Colonic mucosa (tissue), 4 donors: Measurements from ENCODE around the gene CABCOCO1. TPM values are rescaled to one million over a fixed set of nuclear protein-coding genes. Genes with fewer than 3 reads are reported as not detected.

ENCODE experiments used
- DNase-seq: peaks from one replicate; pipeline ENCODE4 v3.0.0-alpha.2; 2020
- H3K27ac ChIP-seq: fragments of 200-600 bp; one replicate; pipeline ENCODE4 v1.8.0; 2021
- H3K27me3 ChIP-seq: fragments of 200-600 bp; one replicate; pipeline ENCODE4 v1.8.0; 2021
- H3K36me3 ChIP-seq: fragments of 200-600 bp; one replicate; pipeline ENCODE4 v1.8.0; 2021
- H3K4me1 ChIP-seq: fragments of 200-600 bp; one replicate; pipeline ENCODE4 v1.8.0; 2021; ENCODE audit warnings: mild to moderate bottlenecking
- H3K4me3 ChIP-seq: fragments of 200-600 bp; one replicate; pipeline ENCODE4 v1.8.0; 2021
- H3K9ac ChIP-seq, 2 donors: one replicate each; pipeline ENCODE4 v1.7.0; 2013; ENCODE audit warnings: control low read depth in 2 of 2, low read depth in 2 of 2, low read length in 2 of 2
- H3K9me3 ChIP-seq: fragments of 200-600 bp; one replicate; pipeline ENCODE4 v1.8.0; 2021
- intact Hi-C: fragments of 100-400 bp; cut with DNase I; formaldehyde crosslinking; loops from one replicate; pipeline ENCODE4 v1.14.1; 2022
- total RNA-seq, 2 donors: library from RNA; stranded (reverse); fragmentation: NEBNext Ultra II Directional in 1 of 2; extraction: Animal tissue kit (Norgen Biotek cat#: 25700) in 1 of 2; gene quantifications; one replicate each; pipeline ENCODE4 v1.2.1, GENCODE V29; 2021
- TF ChIP-seq, protein P1 (sequence below): fragments of 200-600 bp; IDR thresholded peaks from one replicate; pipeline ENCODE4 v1.8.0; 2022; ENCODE audit warnings: antibody characterized with exemption, mild to moderate bottlenecking
- donor health status: healthy.
- donor health status: DM: no; HTN: no; CAD: no.
- donor health status: DM: no; HTN: no; CAD: no.

CABCOCO1 gene
- total RNA-seq, 2 donors from 2014 or later = not detected

- no peaks in the 10 kb centered on the region for H3K9me3 ChIP-seq
- no peaks in the 10 kb centered on the region for H3K36me3 ChIP-seq
- no peak overlapping the region for H3K27ac ChIP-seq
- TF ChIP-seq, protein P1, sequence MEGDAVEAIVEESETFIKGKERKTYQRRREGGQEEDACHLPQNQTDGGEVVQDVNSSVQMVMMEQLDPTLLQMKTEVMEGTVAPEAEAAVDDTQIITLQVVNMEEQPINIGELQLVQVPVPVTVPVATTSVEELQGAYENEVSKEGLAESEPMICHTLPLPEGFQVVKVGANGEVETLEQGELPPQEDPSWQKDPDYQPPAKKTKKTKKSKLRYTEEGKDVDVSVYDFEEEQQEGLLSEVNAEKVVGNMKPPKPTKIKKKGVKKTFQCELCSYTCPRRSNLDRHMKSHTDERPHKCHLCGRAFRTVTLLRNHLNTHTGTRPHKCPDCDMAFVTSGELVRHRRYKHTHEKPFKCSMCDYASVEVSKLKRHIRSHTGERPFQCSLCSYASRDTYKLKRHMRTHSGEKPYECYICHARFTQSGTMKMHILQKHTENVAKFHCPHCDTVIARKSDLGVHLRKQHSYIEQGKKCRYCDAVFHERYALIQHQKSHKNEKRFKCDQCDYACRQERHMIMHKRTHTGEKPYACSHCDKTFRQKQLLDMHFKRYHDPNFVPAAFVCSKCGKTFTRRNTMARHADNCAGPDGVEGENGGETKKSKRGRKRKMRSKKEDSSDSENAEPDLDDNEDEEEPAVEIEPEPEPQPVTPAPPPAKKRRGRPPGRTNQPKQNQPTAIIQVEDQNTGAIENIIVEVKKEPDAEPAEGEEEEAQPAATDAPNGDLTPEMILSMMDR = no peak
- intact Hi-C loops = loop anchor here (10.0 kb wide), 1 partner anchor 598 kb away; no protein-coding TSS in a partner anchor
- no peaks in the 10 kb centered on the region for H3K4me1 ChIP-seq
- H3K27me3 ChIP-seq = no peaks in the 10 kb centered on the region
- H3K9ac ChIP-seq = no peak overlapping the region
- DNase-seq = no peak
- H3K4me3 ChIP-seq = no peak overlapping the region
These were observed 80.1 kb downstream of the CABCOCO1 start for GRCh38 chr10:61742812-61743211.

DNA sequence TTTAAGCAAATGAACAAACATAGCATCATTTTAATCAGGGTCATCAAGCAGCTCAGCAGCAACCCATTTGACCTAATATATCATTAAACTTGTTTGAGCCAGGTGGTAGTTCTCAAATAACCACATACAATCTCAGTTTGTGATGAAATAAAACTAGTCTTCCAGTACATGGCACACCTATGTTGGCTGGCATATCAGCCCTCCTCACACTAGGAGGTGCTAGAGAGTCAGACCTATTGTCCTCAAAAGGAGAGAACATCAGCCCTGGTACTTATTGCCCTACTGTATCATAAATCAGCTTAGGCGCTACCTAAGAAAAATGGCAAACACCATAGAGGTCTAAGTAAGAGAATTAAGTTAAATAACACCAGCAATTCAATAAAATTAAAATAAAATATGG, 81.7 kb downstream of the CABCOCO1 start:
- peak; percentile 35 for DNase-seq

GRCh38 chr10:61746377-61746776, 83.6 kb downstream of the CABCOCO1 start:
- Histone ChIP-seq H3K9ac (no peak overlapping the region), H3K27ac (no peak overlapping the region), H3K9me3 (no peaks in the 10 kb centered on the region), H3K4me3 (no peak overlapping the region), H3K36me3 (no peaks in the 10 kb centered on the region), H3K4me1 (no peaks in the 10 kb centered on the region), H3K27me3 (no peaks in the 10 kb centered on the region)
- TF ChIP-seq, protein P1 = no peak
- intact Hi-C loops = loop anchor here (10.0 kb wide), 1 partner anchor 602 kb away; no protein-coding TSS in a partner anchor
- no peak for DNase-seq

More for the DNA sequence above, 81.7 kb downstream of the CABCOCO1 start:
- no peak overlapping the region for H3K27ac ChIP-seq
- H3K9me3 ChIP-seq = no peaks in the 10 kb centered on the region
- TF ChIP-seq, protein P1 = no peak
- H3K4me1 ChIP-seq = no peaks in the 10 kb centered on the region
- no peaks in the 10 kb centered on the region for H3K36me3 ChIP-seq
- no peak overlapping the region for H3K4me3 ChIP-seq
- no peak overlapping the region for H3K9ac ChIP-seq
- intact Hi-C loops = loop anchor here (10.0 kb wide), 1 partner anchor 600 kb away; no protein-coding TSS in a partner anchor
- no peaks in the 10 kb centered on the region for H3K27me3 ChIP-seq

DNA sequence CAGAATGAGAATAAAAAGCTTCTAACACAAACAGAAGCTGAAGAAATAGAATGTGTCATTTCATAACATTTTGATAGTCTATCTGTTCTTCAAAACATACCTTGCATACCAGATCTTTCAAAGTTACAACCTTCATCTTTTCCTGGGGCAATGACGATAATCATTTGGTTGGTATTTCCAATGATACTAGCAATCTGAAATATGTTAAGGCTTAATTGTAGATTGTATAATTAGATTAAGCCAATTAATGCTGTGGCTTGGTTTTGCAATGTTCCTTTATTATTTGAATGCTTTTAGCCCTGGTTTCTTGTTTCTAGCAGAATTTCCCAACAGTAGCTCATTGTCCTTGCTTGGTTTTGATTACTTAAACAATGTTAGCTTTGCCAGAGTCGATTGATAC, 84.6 kb downstream of the CABCOCO1 start:
- TF ChIP-seq, protein P1 = no peak
- intact Hi-C loops = loop anchor here (10.0 kb wide), 1 partner anchor 603 kb away; no protein-coding TSS in a partner anchor
- Histone ChIP-seq H3K36me3 (no peaks in the 10 kb centered on the region), H3K27me3 (no peaks in the 10 kb centered on the region), H3K9ac (no peak overlapping the region), H3K9me3 (no peaks in the 10 kb centered on the region), H3K27ac (no peak overlapping the region), H3K4me1 (peaks cover 5% of the 10 kb centered on the region), H3K4me3 (no peak overlapping the region)
- no peak for DNase-seq

- Histone ChIP-seq H3K9ac (no peak overlapping the region), H3K27ac (no peak overlapping the region), H3K4me1 (peaks cover 7% of the 10 kb centered on the region), H3K4me3 (no peak overlapping the region), H3K9me3 (no peaks in the 10 kb centered on the region), H3K27me3 (no peaks in the 10 kb centered on the region), H3K36me3 (no peaks in the 10 kb centered on the region)
- no peak for DNase-seq
- intact Hi-C loops = loop anchor here (10.0 kb wide), 1 partner anchor 604 kb away; no protein-coding TSS in a partner anchor
- TF ChIP-seq, protein P1 = no peak
These were observed 86.6 kb downstream of the CABCOCO1 start for GRCh38 chr10:61749291-61749690.
